ENCODE results near the gene CCDC12.
A peak's percentile ranks its signal among the peaks of the same experiment; 100 is the strongest.

The CCDC12 gene

GRCh38 chr3:46894256-46894655 is 82.3 kb downstream of the CCDC12 start:
- TF ChIP-seq ZFP3 (CRISPR knock-in tag; IDR thresholded peaks at IDR 0.05): no peak
- no peak for TF ChIP-seq ISL1 (CRISPR knock-in tag; IDR thresholded peaks at IDR 0.05)
- no peak for TF ChIP-seq ZC3H10 (CRISPR knock-in tag; IDR thresholded peaks at IDR 0.05)
- no peak for TF ChIP-seq SNAI2 (CRISPR knock-in tag; IDR thresholded peaks at IDR 0.05)
- no peak for TF ChIP-seq CSDC2 (CRISPR knock-in tag; IDR thresholded peaks at IDR 0.05)
- TF ChIP-seq GLIS3 (CRISPR knock-in tag; IDR thresholded peaks at IDR 0.05): no peak
- no peak for TF ChIP-seq PPARA (CRISPR knock-in tag; IDR thresholded peaks at IDR 0.05; ENCODE audit: borderline replicate concordance)
- TF ChIP-seq ZNF8 (CRISPR knock-in tag; IDR thresholded peaks at IDR 0.05): no peak
- TF ChIP-seq RARB (CRISPR knock-in tag; IDR thresholded peaks at IDR 0.05): no peak
- TF ChIP-seq ARNTL (CRISPR knock-in tag; IDR thresholded peaks at IDR 0.05; ENCODE audit: borderline replicate concordance, low read depth): no peak
- TF ChIP-seq, protein P1, sequence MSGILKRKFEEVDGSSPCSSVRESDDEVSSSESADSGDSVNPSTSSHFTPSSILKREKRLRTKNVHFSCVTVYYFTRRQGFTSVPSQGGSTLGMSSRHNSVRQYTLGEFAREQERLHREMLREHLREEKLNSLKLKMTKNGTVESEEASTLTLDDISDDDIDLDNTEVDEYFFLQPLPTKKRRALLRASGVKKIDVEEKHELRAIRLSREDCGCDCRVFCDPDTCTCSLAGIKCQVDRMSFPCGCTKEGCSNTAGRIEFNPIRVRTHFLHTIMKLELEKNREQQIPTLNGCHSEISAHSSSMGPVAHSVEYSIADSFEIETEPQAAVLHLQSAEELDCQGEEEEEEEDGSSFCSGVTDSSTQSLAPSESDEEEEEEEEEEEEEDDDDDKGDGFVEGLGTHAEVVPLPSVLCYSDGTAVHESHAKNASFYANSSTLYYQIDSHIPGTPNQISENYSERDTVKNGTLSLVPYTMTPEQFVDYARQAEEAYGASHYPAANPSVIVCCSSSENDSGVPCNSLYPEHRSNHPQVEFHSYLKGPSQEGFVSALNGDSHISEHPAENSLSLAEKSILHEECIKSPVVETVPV (CRISPR knock-in tag; IDR thresholded peaks at IDR 0.05): no peak
- no peak for TF ChIP-seq ZFP30 (CRISPR knock-in tag; IDR thresholded peaks at IDR 0.05)
- TF ChIP-seq ESRRG (CRISPR knock-in tag; IDR thresholded peaks at IDR 0.05): no peak
- TF ChIP-seq, protein P2, sequence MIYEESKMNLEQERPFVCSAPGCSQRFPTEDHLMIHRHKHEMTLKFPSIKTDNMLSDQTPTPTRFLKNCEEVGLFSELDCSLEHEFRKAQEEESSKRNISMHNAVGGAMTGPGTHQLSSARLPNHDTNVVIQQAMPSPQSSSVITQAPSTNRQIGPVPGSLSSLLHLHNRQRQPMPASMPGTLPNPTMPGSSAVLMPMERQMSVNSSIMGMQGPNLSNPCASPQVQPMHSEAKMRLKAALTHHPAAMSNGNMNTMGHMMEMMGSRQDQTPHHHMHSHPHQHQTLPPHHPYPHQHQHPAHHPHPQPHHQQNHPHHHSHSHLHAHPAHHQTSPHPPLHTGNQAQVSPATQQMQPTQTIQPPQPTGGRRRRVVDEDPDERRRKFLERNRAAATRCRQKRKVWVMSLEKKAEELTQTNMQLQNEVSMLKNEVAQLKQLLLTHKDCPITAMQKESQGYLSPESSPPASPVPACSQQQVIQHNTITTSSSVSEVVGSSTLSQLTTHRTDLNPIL (CRISPR knock-in tag; IDR thresholded peaks at IDR 0.05; ENCODE audit: low read depth): no peak
- TF ChIP-seq ZNF565 (CRISPR knock-in tag; conservative IDR thresholded peaks at IDR 0.05; ENCODE audit: low read depth): no peak
- TF ChIP-seq TOX (CRISPR knock-in tag; IDR thresholded peaks at IDR 0.05; ENCODE audit: borderline replicate concordance): no peak
- TF ChIP-seq ZNF70 (CRISPR knock-in tag; IDR thresholded peaks at IDR 0.05): no peak
- TF ChIP-seq, protein P3, sequence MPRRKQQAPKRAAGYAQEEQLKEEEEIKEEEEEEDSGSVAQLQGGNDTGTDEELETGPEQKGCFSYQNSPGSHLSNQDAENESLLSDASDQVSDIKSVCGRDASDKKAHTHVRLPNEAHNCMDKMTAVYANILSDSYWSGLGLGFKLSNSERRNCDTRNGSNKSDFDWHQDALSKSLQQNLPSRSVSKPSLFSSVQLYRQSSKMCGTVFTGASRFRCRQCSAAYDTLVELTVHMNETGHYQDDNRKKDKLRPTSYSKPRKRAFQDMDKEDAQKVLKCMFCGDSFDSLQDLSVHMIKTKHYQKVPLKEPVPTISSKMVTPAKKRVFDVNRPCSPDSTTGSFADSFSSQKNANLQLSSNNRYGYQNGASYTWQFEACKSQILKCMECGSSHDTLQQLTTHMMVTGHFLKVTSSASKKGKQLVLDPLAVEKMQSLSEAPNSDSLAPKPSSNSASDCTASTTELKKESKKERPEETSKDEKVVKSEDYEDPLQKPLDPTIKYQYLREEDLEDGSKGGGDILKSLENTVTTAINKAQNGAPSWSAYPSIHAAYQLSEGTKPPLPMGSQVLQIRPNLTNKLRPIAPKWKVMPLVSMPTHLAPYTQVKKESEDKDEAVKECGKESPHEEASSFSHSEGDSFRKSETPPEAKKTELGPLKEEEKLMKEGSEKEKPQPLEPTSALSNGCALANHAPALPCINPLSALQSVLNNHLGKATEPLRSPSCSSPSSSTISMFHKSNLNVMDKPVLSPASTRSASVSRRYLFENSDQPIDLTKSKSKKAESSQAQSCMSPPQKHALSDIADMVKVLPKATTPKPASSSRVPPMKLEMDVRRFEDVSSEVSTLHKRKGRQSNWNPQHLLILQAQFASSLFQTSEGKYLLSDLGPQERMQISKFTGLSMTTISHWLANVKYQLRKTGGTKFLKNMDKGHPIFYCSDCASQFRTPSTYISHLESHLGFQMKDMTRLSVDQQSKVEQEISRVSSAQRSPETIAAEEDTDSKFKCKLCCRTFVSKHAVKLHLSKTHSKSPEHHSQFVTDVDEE (CRISPR knock-in tag; IDR thresholded peaks at IDR 0.05): no peak
- TF ChIP-seq BACH2 (CRISPR knock-in tag; IDR thresholded peaks at IDR 0.05; ENCODE audit: borderline replicate concordance): no peak
- ATAC-seq: no peak

GRCh38 chr3:46893763-46894162 is 82.8 kb downstream of the CCDC12 start:
- no peak for TF ChIP-seq ZNF565 (CRISPR knock-in tag; conservative IDR thresholded peaks at IDR 0.05; ENCODE audit: low read depth)
- no peak for TF ChIP-seq PPARA (CRISPR knock-in tag; IDR thresholded peaks at IDR 0.05; ENCODE audit: borderline replicate concordance)
- ATAC-seq: no peak

- no peak for ATAC-seq
- TF ChIP-seq ZFP30 (CRISPR knock-in tag; IDR thresholded peaks at IDR 0.05): no peak
- no peak for TF ChIP-seq SNAI2 (CRISPR knock-in tag; IDR thresholded peaks at IDR 0.05)
- TF ChIP-seq BACH2 (CRISPR knock-in tag; IDR thresholded peaks at IDR 0.05; ENCODE audit: borderline replicate concordance): no peak
Measured at GRCh38 chr3:46893146-46893748, 83.3 kb downstream of the CCDC12 start.

DNA sequence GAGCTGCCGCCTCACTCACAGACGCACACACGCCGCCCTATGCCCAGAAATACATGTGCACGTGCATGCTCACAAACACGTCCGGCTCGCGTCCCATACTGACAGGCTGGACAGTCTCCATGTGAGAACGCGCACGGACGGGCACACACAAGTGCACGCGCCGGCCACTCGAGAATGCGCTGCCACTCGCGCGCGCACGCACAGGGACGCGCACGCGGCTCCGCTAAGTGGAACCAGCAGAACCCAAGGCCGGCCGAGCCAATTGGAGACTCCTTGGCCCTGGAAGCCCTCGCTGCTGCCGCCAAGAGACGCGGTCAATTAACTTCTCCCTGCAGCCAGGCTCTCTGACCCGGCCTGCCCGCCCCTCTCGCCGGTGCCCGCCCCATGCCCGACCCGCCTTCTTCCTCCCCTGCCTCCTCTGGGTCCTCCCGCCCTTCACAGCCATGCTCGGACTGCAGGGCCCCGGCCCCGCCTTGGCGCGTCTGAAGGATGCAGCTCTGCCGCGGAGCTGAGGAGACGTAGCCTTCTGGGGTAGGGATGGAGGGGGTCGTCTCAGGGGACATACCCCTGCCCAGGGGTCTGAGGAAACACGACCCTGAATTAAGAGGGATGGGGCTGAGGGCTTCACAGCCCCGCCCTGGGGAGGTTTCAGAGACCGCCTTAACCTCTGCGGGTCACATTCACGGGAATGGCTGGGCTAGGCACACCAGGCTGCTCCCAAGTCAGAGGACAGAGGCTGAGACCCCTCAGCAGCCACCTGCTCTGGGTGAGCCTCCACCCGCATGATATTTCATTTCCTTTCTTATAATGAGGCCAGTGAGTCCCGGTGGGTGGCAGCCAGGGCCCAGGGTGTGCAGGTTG is 84.0 kb downstream of the CCDC12 start:
- no peak for TF ChIP-seq TCF4 (CRISPR knock-in tag; IDR thresholded peaks at IDR 0.05; ENCODE audit: borderline replicate concordance)
- TF ChIP-seq, protein P3 (CRISPR knock-in tag; IDR thresholded peaks at IDR 0.05): 0 out of 2 replicates have a peak, but pooled peaks have one; percentile 48
- ATAC-seq: peak; percentile 84

Measured in SK-N-SH treated with all-trans-retinoic acid at 6 μM for 48 hours (cell line).